Trophoblast cell (in vitro differentiated cells and primary cell): ENCODE data around the gene ZNF577.
"Not testable (repeated sequence)": the region's sequence is repeated elsewhere in the genome, so short reads cannot be mapped to it uniquely, and the experiment has no call there.

Source experiments
- DNase-seq, 2 donors: peaks; one replicate each; pipeline ENCODE4 v3.0.0-alpha.2; 2016
- H2AFZ ChIP-seq: 2 replicates; pipeline ENCODE4 v1.6.1; 2013; ENCODE audit warnings: low read length, moderate library complexity, mild to moderate bottlenecking; ENCODE audit not compliant: insufficient read depth, poor library complexity
- H2AK5ac ChIP-seq: 2 replicates; pipeline ENCODE4 v1.6.1; 2013; ENCODE audit warnings: mild to moderate bottlenecking, low read length
- H2BK120ac ChIP-seq: 2 replicates; pipeline ENCODE4 v1.6.1; 2013; ENCODE audit warnings: low read length, mild to moderate bottlenecking, moderate library complexity; ENCODE audit not compliant: insufficient read depth, poor library complexity
- H2BK12ac ChIP-seq: 2 replicates; pipeline ENCODE4 v1.6.1; 2013; ENCODE audit warnings: mild to moderate bottlenecking, low read length, moderate library complexity
- H2BK5ac ChIP-seq: 2 replicates; pipeline ENCODE4 v1.6.1; 2013; ENCODE audit warnings: low read length, low read depth, moderate library complexity, mild to moderate bottlenecking; ENCODE audit not compliant: poor library complexity
- H3K14ac ChIP-seq: 2 replicates; pipeline ENCODE4 v1.6.1; 2013; ENCODE audit warnings: mild to moderate bottlenecking, low read length
- H3K18ac ChIP-seq: 2 replicates; pipeline ENCODE4 v1.6.1; 2013; ENCODE audit warnings: mild to moderate bottlenecking, low read length
- H3K23ac ChIP-seq: 2 replicates; pipeline ENCODE4 v1.6.1; 2013; ENCODE audit warnings: low read length
- H3K27ac ChIP-seq: 2 replicates; pipeline ENCODE4 v1.5.1; 2013; ENCODE audit warnings: low read depth, mild to moderate bottlenecking, inconsistent platforms, low read length, moderate library complexity
- H3K27me3 ChIP-seq: 2 replicates; pipeline ENCODE4 v1.6.1; 2013; ENCODE audit warnings: inconsistent platforms, mild to moderate bottlenecking, low read length, moderate library complexity; ENCODE audit not compliant: insufficient read depth
- H3K36me3 ChIP-seq, 2 experiments: 1 replicate in 1 of 2; 2 replicates in 1 of 2; pipeline ENCODE4 v1.6.1; 2013; ENCODE audit warnings: low read length in 2 of 2, mild to moderate bottlenecking in 2 of 2, moderate library complexity in 1 of 2; ENCODE audit not compliant: insufficient read depth in 2 of 2, control insufficient read depth in 1 of 2
- H3K4ac ChIP-seq: 2 replicates; pipeline ENCODE4 v1.6.1; 2013; ENCODE audit warnings: low read depth, mild to moderate bottlenecking, low read length, moderate library complexity
- H3K4me1 ChIP-seq, 2 experiments: 1 replicate in 1 of 2; 2 replicates in 1 of 2; pipeline ENCODE4 v1.6.1; 2013; ENCODE audit warnings: low read length in 2 of 2, mild to moderate bottlenecking in 2 of 2, moderate library complexity in 1 of 2; ENCODE audit not compliant: insufficient read depth in 2 of 2, control insufficient read depth in 1 of 2
- H3K4me2 ChIP-seq: 2 replicates; pipeline ENCODE4 v1.6.1; 2013; ENCODE audit warnings: inconsistent platforms, mild to moderate bottlenecking, low read length, moderate library complexity
- H3K4me3 ChIP-seq: 2 replicates; pipeline ENCODE4 v1.5.1; 2013; ENCODE audit warnings: mild to moderate bottlenecking, low read depth, low read length, inconsistent platforms
- H3K79me1 ChIP-seq: one replicate; pipeline ENCODE4 v1.6.1; 2013; ENCODE audit warnings: low read length
- H3K79me2 ChIP-seq: 2 replicates; pipeline ENCODE4 v1.6.1; 2013; ENCODE audit warnings: low read length, mild to moderate bottlenecking; ENCODE audit not compliant: control insufficient read depth, insufficient read depth, poor library complexity
- H3K9ac ChIP-seq: 2 replicates; pipeline ENCODE4 v1.6.1; 2013; ENCODE audit warnings: mild to moderate bottlenecking, low read length
- H3K9me3 ChIP-seq: 2 replicates; pipeline ENCODE4 v1.6.1; 2013; ENCODE audit warnings: low read depth, mild to moderate bottlenecking, control low read depth, inconsistent platforms, low read length; ENCODE audit not compliant: insufficient read depth
- H4K12ac ChIP-seq: 2 replicates; pipeline ENCODE4 v1.6.1; 2013; ENCODE audit warnings: low read depth, mild to moderate bottlenecking, low read length, moderate library complexity
- H4K8ac ChIP-seq: 2 replicates; pipeline ENCODE4 v1.6.1; 2013; ENCODE audit warnings: low read depth, mild to moderate bottlenecking, low read length, moderate library complexity
- H4K91ac ChIP-seq: one replicate; pipeline ENCODE4 v1.6.1; 2013; ENCODE audit warnings: low read depth, mild to moderate bottlenecking, low read length, moderate library complexity
- WGBS: extraction: QIAGEN DNeasy Blood & Tissue Kit; methylation state at CpG from one replicate; pipeline ENCODE4 v1.1.7; 2013; ENCODE audit warnings: missing lambda C conversion rate; ENCODE audit not compliant: insufficient read length, insufficient coverage; ENCODE audit errors: extremely low coverage; 5-methylcytosine and 5-hydroxymethylcytosine counted together

ZNF577 gene

GRCh38 chr19:51915324-51915867, 27.6 kb upstream of the ZNF577 start:
- no peak for DNase-seq
- Histone ChIP-seq H2BK120ac (no peak overlapping the region), H3K4me1 (no peaks in the 10 kb centered on the region), H3K27ac (no peak overlapping the region), H3K27me3 (no peaks in the 10 kb centered on the region), H3K9ac (no peak overlapping the region), H4K91ac (no peak overlapping the region), H3K4me3 (no peak overlapping the region), H3K79me1 (no peaks in the 10 kb centered on the region), H2AK5ac (no peak overlapping the region), H3K36me3 (no peaks in the 10 kb centered on the region), H2AFZ (no peak overlapping the region), H3K79me2 (no peaks in the 10 kb centered on the region), H3K23ac (no peak overlapping the region), H2BK5ac (no peak overlapping the region), H3K18ac (no peak overlapping the region), H4K12ac (no peak overlapping the region), H2BK12ac (no peak overlapping the region), H3K9me3 (peaks cover 15% of the 10 kb centered on the region), H3K14ac (no peak overlapping the region), H4K8ac (no peak overlapping the region), H3K4ac (no peak overlapping the region), H3K4me2 (no peak overlapping the region)
- WGBS: no CpG with 5 or more reads among the region's 5 CpGs

- not testable (repeated sequence) for H3K14ac ChIP-seq, H2BK12ac ChIP-seq, H4K12ac ChIP-seq, H2AK5ac ChIP-seq, H3K79me2 ChIP-seq, H3K79me1 ChIP-seq, H3K36me3 ChIP-seq, H3K4me2 ChIP-seq, DNase-seq, H3K4ac ChIP-seq, H3K9ac ChIP-seq, H3K27ac ChIP-seq, H3K23ac ChIP-seq, H2AFZ ChIP-seq, H3K27me3 ChIP-seq, H2BK120ac ChIP-seq, H4K91ac ChIP-seq, H3K4me1 ChIP-seq, H3K18ac ChIP-seq, H3K4me3 ChIP-seq, H2BK5ac ChIP-seq, H4K8ac ChIP-seq
- WGBS: no CpG with 5 or more reads among the region's 5 CpGs
- H3K9me3 ChIP-seq: peaks cover 11% of the 10 kb centered on the region
Measured at GRCh38 chr19:51907981-51908380, 20.2 kb upstream of the ZNF577 start.

- not testable (repeated sequence) for H3K36me3 ChIP-seq, H4K12ac ChIP-seq, DNase-seq, H3K79me1 ChIP-seq, H2AK5ac ChIP-seq, H2BK5ac ChIP-seq, H3K14ac ChIP-seq, H3K27me3 ChIP-seq, H3K18ac ChIP-seq, H3K4me3 ChIP-seq, H2AFZ ChIP-seq, H3K23ac ChIP-seq, H4K8ac ChIP-seq, H2BK12ac ChIP-seq, H3K4me1 ChIP-seq, H3K4ac ChIP-seq, H4K91ac ChIP-seq, H2BK120ac ChIP-seq, H3K27ac ChIP-seq, H3K4me2 ChIP-seq, H3K9ac ChIP-seq
- Histone ChIP-seq H3K9me3 (peaks cover 13% of the 10 kb centered on the region), H3K79me2 (peaks cover 11% of the 10 kb centered on the region)
- WGBS: no CpG with 5 or more reads among the region's 9 CpGs
Measured at GRCh38 chr19:51906108-51906507, 18.4 kb upstream of the ZNF577 start.

- not testable (repeated sequence) for H3K4me1 ChIP-seq, H4K12ac ChIP-seq, H3K9ac ChIP-seq, H2BK12ac ChIP-seq, H2AFZ ChIP-seq, H3K4me2 ChIP-seq, H3K14ac ChIP-seq, H3K4me3 ChIP-seq, H3K27me3 ChIP-seq, H3K23ac ChIP-seq, H3K36me3 ChIP-seq, H3K79me1 ChIP-seq, H3K27ac ChIP-seq, H3K18ac ChIP-seq, H3K4ac ChIP-seq, H2AK5ac ChIP-seq, H2BK5ac ChIP-seq, H2BK120ac ChIP-seq, H4K8ac ChIP-seq, DNase-seq, H4K91ac ChIP-seq
- Histone ChIP-seq H3K79me2 (peaks cover 11% of the 10 kb centered on the region), H3K9me3 (peaks cover 14% of the 10 kb centered on the region)
- no CpG with 5 or more reads among the region's 3 CpGs for WGBS
Measured at GRCh38 chr19:51905639-51906038, 17.9 kb upstream of the ZNF577 start.
